ENCODE results near the gene C16orf46. TPM values are rescaled to one million over a fixed set of nuclear protein-coding genes. Genes with fewer than 3 reads are reported as not detected.

C16orf46 gene
- total and polyA plus RNA-seq, 9 of the 15 experiments (the other 6 are each of a cell fraction or from before 2014, with no cell fraction given): 0.10 to 0.98 (median 0.41) TPM; not detected in 1

GRCh38 chr16:81095953-81096714 lies 19.1 kb upstream of the C16orf46 start, which contains the start of gene GCSH (continued):
- TF ChIP-seq NKRF (IDR thresholded peaks at IDR 0.05; ENCODE audit: borderline replicate concordance): no peak
- TF ChIP-seq RBFOX2 (IDR thresholded peaks at IDR 0.05; ENCODE audit: low read depth, low read length): peak; percentile 88
- TF ChIP-seq ARID2 (IDR thresholded peaks at IDR 0.05): no peak
- no peak for TF ChIP-seq TBP (optimal IDR thresholded peaks at IDR 0.05; ENCODE audit: low read depth, low read length)
- TF ChIP-seq TAF7 (tag; IDR thresholded peaks at IDR 0.05): no peak
- no peak for TF ChIP-seq NFXL1 (CRISPR knock-in tag; IDR thresholded peaks at IDR 0.05)
- TF ChIP-seq GMEB1 (CRISPR knock-in tag; IDR thresholded peaks at IDR 0.05): peak; percentile 33
- TF ChIP-seq ZNF785 (CRISPR knock-in tag; IDR thresholded peaks at IDR 0.05): no peak
- TF ChIP-seq FOXO4 (CRISPR knock-in tag; IDR thresholded peaks at IDR 0.05): no peak
- no peak for TF ChIP-seq ZKSCAN1 (IDR thresholded peaks at IDR 0.05; ENCODE audit: low read depth, low read length)
- TF ChIP-seq ILF3 (IDR thresholded peaks at IDR 0.05; ENCODE audit: borderline replicate concordance): no peak
- TF ChIP-seq PHB (CRISPR knock-in tag; IDR thresholded peaks at IDR 0.05): no peak
- TF ChIP-seq TCF15 (CRISPR knock-in tag; IDR thresholded peaks at IDR 0.05): no peak
- TF ChIP-seq SLC30A9 (CRISPR knock-in tag; IDR thresholded peaks at IDR 0.05): no peak
- no peak for TF ChIP-seq CBFA2T3 (IDR thresholded peaks at IDR 0.05)
- no peak for TF ChIP-seq CTCF (IDR thresholded peaks at IDR 0.05 in 2 of 3, conservative IDR thresholded peaks at IDR 0.05 in 1 of 3; ENCODE audit: insufficient read depth in 2 of 3, low read depth in 1 of 3, low read length in 3 of 3)
- no peak for TF ChIP-seq SRSF7 (optimal IDR thresholded peaks at IDR 0.05; ENCODE audit: low read depth, low read length)
- no peak for TF ChIP-seq KLF6 (CRISPR knock-in tag; IDR thresholded peaks at IDR 0.05; ENCODE audit: borderline replicate concordance)
- TF ChIP-seq PREB (CRISPR knock-in tag; IDR thresholded peaks at IDR 0.05): 0 out of 2 replicates have a peak, but pooled peaks have one; percentile 68
- TF ChIP-seq TCF3 (CRISPR knock-in tag; IDR thresholded peaks at IDR 0.05): no peak
